Duodenal mucosa (tissue), 2 donors: ENCODE measurements around the gene HSPA12B.

Experiments used
- H3K27ac ChIP-seq: one replicate; pipeline ENCODE4 v1.7.0; 2013; ENCODE audit warnings: low read depth, low read length
- H3K27me3 ChIP-seq, 2 donors: one replicate each; pipeline ENCODE4 v1.7.0; 2013; ENCODE audit warnings: low read length in 2 of 2, control low read depth in 1 of 2; ENCODE audit not compliant: insufficient read depth in 2 of 2, control insufficient read depth in 1 of 2
- H3K36me3 ChIP-seq, 2 donors: one replicate each; pipeline ENCODE4 v1.7.0; 2013; ENCODE audit warnings: low read length in 2 of 2, control low read depth in 1 of 2; ENCODE audit not compliant: insufficient read depth in 2 of 2, control insufficient read depth in 1 of 2
- H3K4me1 ChIP-seq, 2 donors: one replicate each; pipeline ENCODE4 v1.7.0; 2013; ENCODE audit warnings: low read length in 2 of 2, control low read depth in 1 of 2; ENCODE audit not compliant: insufficient read depth in 2 of 2, control insufficient read depth in 1 of 2
- H3K4me3 ChIP-seq, 2 donors: one replicate each; pipeline ENCODE4 v1.7.0; 2013; ENCODE audit warnings: low read length in 2 of 2, low read depth in 1 of 2
- H3K9ac ChIP-seq, 2 donors: one replicate each; pipeline ENCODE4 v1.7.0; 2013; ENCODE audit warnings: low read length in 2 of 2, low read depth in 1 of 2
- H3K9me3 ChIP-seq, 2 donors: one replicate each; pipeline ENCODE4 v1.7.0; 2013; ENCODE audit warnings: low read length in 2 of 2, control low read depth in 1 of 2; ENCODE audit not compliant: control insufficient read depth in 1 of 2

HSPA12B gene

DNA sequence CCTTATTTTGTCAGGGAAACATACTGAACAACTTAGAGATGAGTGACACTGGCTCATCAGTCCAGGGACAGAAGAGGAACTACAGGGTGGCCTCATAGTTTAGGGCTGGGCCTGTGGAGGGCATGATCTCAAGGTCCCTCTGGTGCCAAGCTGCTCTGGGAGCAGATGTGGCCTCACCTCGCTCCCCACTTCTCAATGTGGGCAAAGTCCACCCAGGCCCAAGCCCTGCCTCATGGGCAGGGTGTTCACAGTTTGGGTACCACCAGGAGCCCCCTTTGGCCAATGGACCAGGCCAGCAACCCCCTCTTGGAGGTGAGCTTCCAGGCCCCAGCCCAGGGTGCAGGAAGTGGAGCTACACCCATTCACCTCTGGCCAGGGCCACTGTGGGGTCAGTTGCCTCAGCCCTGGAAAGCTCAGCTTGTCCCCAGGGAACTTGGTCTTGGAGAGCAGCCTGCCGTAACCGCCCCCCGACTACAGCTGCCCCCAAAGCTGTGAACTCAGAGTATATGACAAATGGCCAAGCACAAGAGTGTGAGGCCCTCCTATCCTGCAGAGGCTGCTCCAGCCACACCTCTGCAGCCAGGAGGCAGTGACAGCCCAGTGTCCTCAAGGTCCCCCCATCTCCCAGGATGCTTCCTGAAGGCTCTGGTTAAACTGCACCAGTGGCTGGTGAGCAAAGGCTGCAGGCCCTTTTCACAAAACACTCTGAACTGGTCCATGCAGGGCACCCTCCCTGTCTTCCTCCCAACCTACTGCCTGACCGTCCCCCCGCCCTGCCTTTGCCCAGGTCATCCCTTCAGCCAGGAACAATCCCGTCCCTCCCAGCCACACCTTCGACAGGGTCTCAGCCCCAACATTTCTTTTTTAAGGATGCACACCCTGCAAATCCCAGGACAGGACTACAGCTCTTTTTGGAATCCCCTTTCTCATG lies 31.5 kb downstream of the HSPA12B start:
- peak overlapping the region in 1 of 2 donors; percentile 43 for H3K9ac ChIP-seq
- H3K9me3 ChIP-seq = no peaks in the 10 kb centered on the region
- no peak overlapping the region for H3K4me3 ChIP-seq
- peaks cover 34 to 40% of the 10 kb centered on the region in 2 donors for H3K4me1 ChIP-seq
- H3K36me3 ChIP-seq = peaks cover 0 to 9% of the 10 kb centered on the region in 2 donors
- no peaks in the 10 kb centered on the region for H3K27me3 ChIP-seq
- no peak overlapping the region for H3K27ac ChIP-seq

GRCh38 chr20:3764659-3765058 lies 32.2 kb downstream of the HSPA12B start:
- peaks cover 36 to 42% of the 10 kb centered on the region in 2 donors for H3K4me1 ChIP-seq
- H3K27ac ChIP-seq = no peak overlapping the region
- peaks cover 0 to 7% of the 10 kb centered on the region in 2 donors for H3K36me3 ChIP-seq
- no peak overlapping the region for H3K4me3 ChIP-seq
- no peaks in the 10 kb centered on the region for H3K27me3 ChIP-seq
- peak overlapping the region in 1 of 2 donors; percentile 25 for H3K9ac ChIP-seq
- H3K9me3 ChIP-seq = no peaks in the 10 kb centered on the region

GRCh38 chr20:3765171-3765882 lies 32.8 kb downstream of the HSPA12B start:
- Histone ChIP-seq H3K4me1 (peaks cover 36 to 42% of the 10 kb centered on the region in 2 donors), H3K36me3 (peaks cover 0 to 4% of the 10 kb centered on the region in 2 donors), H3K27ac (peak overlapping the region; percentile 20), H3K9ac (no peak overlapping the region), H3K27me3 (no peaks in the 10 kb centered on the region), H3K4me3 (no peak overlapping the region), H3K9me3 (no peaks in the 10 kb centered on the region)

DNA sequence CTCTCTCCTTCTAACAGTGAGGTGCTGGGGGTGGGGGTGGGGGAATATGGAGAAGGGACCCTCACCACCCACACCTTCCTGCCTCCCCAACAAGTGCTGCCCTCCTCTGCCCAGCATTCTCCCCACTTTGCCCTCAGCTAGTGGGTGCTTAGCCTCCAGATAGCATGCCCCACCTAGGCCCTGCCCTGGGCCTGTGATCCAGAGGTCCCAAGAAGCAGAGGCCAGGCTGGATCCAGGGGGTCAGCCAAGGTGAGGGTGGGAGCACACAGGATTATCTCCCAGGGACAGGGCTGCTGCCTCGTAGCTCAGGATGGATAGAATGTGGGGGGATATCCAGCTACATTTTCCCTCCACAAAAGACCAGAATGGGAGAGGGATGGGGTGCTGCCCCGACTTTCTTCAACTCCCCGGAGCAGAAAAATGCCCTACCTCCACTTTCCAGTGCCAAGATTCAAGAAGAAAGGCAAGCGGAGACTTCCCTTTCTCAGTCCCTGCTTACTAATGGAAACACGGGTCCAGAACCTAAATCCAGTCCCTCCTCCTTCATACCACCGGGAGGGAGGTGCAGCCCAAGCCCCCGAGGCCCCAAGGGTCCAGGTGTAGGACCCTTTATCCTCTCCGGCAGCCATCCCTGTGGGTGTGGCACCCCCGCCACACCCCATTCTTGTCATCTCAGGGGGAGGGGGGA lies 34.1 kb downstream of the HSPA12B start:
- Histone ChIP-seq H3K9ac (peak overlapping the region; percentile 45 to 49), H3K27me3 (no peaks in the 10 kb centered on the region), H3K4me1 (peaks cover 36 to 42% of the 10 kb centered on the region in 2 donors), H3K9me3 (no peaks in the 10 kb centered on the region), H3K27ac (no peak overlapping the region), H3K36me3 (peaks cover 0 to 3% of the 10 kb centered on the region in 2 donors), H3K4me3 (peak overlapping the region; percentile 82 to 83)

DNA sequence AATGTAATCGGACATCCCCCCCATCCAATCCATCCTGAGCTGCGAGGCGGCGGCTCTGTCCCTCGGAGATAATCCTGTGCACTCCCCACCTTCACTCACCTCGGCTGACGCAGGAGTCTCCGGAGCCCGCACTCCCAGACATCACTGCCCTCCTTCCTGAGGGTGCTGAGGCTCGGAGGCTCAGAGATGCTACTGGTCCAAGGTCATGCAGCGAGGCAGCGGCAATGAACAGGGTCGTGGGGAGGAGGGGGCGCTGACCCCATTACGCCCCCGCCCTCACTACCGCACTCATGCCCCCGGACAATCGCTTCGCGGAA lies 34.6 kb downstream of the HSPA12B start:
- Histone ChIP-seq H3K4me3 (peak overlapping the region; percentile 82 to 83), H3K27ac (no peak overlapping the region), H3K4me1 (peaks cover 36 to 42% of the 10 kb centered on the region in 2 donors), H3K9ac (peak overlapping the region; percentile 45 to 49), H3K9me3 (no peaks in the 10 kb centered on the region), H3K27me3 (no peaks in the 10 kb centered on the region), H3K36me3 (no peaks in the 10 kb centered on the region)

DNA sequence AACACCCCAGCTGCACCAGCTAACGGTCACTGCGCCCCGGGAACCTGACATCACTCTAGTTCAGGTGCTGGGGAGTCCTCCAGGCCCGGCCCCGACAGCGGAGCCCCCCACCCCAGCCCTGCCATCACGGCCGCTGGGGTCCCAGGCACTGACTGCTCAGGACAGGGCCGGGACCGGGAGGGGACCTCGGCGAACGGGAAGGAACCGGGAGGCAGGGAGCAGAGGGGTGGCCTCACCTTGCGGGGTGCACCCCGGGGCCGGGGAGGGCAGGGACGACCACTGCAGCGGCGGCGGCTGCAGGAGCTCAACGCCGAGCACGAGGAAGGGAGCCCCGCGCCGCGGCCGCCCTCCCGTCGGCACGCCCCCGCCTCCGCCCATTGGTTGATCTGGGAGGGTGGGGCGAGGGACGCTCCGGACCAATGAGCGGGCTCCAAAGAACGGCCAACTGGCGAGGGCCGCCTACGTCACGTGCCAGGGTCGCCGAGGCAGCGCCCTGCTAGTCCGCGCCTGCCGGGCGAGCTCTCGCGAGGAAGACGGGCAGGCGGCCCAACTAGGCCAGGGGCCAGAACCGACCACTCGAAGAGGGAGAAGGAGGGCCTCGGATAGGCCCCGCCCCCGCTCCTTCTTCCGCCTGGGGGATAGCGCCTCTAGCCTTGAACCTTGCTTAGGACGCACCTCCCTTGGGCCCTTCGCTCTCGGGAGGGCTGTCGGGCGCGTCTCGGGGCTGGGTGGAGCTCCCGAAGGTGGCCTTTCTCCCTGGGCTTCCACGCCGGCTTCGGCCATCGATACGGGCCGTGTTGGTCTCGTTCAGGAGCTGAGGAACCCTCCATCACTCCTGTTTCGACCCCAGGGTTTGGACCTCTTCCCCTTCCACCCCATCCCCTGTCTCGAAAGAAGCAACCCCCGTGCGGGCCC lies 35.2 kb downstream of the HSPA12B start, which contains the start of gene ADISSP:
Gene ADISSP, minus strand, starts transcription at position 327 of the 915 bp plus-strand sequence. CDS start 7,653 bp downstream, outside the sequence.
- Histone ChIP-seq H3K4me1 (peaks cover 36 to 42% of the 10 kb centered on the region in 2 donors), H3K27me3 (no peaks in the 10 kb centered on the region), H3K9ac (peak within 1 kb of the TSS; percentile 81 to 87), H3K9me3 (no peaks in the 10 kb centered on the region), H3K27ac (peak within 1 kb of the TSS; percentile 86), H3K4me3 (peak within 1 kb of the TSS; percentile 83 to 89), H3K36me3 (no peaks in the 10 kb centered on the region)

DNA sequence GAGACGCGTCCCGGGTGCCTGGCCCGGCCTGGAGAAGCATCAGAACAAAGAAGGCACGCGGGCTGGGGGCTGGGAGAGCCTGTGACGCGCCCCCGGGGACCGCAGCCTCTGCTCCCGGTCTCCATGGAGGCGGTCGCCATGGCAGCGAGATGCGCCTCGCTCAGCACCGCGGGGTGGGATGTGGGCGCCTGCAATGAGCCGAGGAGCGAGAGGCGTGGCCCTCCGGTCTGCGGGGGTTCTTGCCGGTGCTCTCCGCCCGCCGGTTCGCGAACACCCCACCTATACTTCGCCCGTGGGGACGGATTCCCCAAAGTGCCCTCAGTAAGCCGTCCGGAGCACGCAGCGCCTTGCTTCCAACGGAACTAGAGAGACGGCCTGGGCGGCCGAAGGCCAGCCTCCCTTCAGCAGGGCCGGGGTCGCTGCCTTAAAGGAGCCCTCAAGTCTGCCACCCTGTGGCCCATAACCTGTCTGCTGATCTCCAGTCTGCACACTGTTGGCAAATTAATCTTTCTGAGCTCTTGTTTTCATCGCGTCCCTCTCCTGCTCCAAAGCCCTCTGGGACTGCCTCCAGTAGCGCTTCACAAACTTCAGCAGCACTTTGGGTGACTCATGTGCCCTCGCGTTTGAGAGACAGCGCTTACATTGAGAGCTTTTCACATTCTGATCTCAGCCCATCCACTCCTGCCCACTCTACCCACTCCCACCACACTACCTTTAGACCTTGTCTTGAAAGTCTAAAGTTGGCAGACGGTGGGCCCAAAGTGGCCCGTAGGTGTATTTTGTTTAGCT lies 36.1 kb downstream of the HSPA12B start:
- peak overlapping the region; percentile 86 for H3K27ac ChIP-seq
- no peaks in the 10 kb centered on the region for H3K27me3 ChIP-seq
- peaks cover 34 to 41% of the 10 kb centered on the region in 2 donors for H3K4me1 ChIP-seq
- no peaks in the 10 kb centered on the region for H3K9me3 ChIP-seq
- H3K4me3 ChIP-seq = peak overlapping the region; percentile 83 to 89
- H3K9ac ChIP-seq = peak overlapping the region; percentile 81 to 87
- H3K36me3 ChIP-seq = no peaks in the 10 kb centered on the region

DNA sequence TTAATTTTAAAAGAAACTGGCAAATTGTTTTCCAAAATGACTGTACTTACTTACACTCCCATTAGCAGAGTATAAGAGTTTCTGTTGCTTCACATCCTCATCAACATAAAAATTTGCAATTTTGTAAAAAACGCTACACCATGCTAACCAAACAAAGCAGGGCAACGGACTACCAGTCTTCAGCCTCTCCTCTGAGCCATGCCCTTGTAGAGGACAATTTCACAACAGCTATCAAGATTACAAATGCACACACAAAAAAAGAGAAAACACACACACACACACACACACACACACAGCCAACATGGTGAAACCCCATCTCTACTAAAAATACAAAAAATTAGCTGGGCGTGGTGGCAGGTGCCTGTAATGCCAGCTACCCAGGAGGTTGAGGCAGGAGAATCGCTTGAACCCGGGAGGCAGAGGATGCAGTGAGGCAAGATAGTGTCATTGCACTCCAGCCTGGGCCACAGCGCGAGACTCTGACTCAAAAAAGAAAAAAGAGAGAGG lies 39.1 kb downstream of the HSPA12B start:
- Histone ChIP-seq H3K27ac (no peak overlapping the region), H3K27me3 (no peaks in the 10 kb centered on the region), H3K4me1 (peaks cover 11 to 18% of the 10 kb centered on the region in 2 donors), H3K9ac (no peak overlapping the region), H3K4me3 (no peak overlapping the region), H3K9me3 (no peaks in the 10 kb centered on the region), H3K36me3 (no peaks in the 10 kb centered on the region)
